AG04450 (cell line): ENCODE data around the gene SAMD4B. TPM values are rescaled to one million over a fixed set of nuclear protein-coding genes. Genes with fewer than 3 reads are reported as not detected.

ENCODE experiments used
- CTCF ChIA-PET: fragments of 300-600, 350-600 bp; formaldehyde crosslinking; extraction: SDS; loops from one replicate; lab custom pipeline; 2022; ENCODE audit warnings: antibody characterized with exemption, inconsistent platforms; lab: Charles Lee
- POLR2A ChIA-PET: fragments of 350-600 bp; formaldehyde crosslinking; extraction: SDS; loops from one replicate; lab custom pipeline; 2021; ENCODE audit warnings: antibody characterized with exemption, inconsistent platforms; lab: Yijun Ruan, JAX
- DNase-seq: peaks from one replicate; pipeline ENCODE4 v3.0.0-alpha.2; 2011; ENCODE audit warnings: low read depth, low spot score
- H3K27ac ChIP-seq: one replicate; pipeline ENCODE4 v1.5.1; 2012; ENCODE audit warnings: low read depth, low read length, control low read depth
- H3K27me3 ChIP-seq: one replicate; pipeline ENCODE4 v1.6.0; 2012; ENCODE audit warnings: low read length; ENCODE audit not compliant: control insufficient read depth, insufficient read depth
- H3K4me3 ChIP-seq: 2 replicates; pipeline ENCODE4 v1.5.1; 2011; ENCODE audit warnings: mild to moderate bottlenecking, low read depth, low read length, control low read depth
- H3K9me3 ChIP-seq: 2 replicates; pipeline ENCODE4 v1.5.1; 2012; ENCODE audit warnings: low read length; ENCODE audit not compliant: control insufficient read depth, insufficient read depth
- polyA plus RNA-seq: library from polyadenylated mRNA; depleted of rRNA; stranded (reverse); fragments of >200 nt; gene quantifications from 2 replicates; pipeline ENCODE4 v1.2.3, GENCODE V29; 2011
- TF ChIP-seq, protein P1 (sequence below): IDR thresholded peaks from 2 replicates; pipeline ENCODE4 v1.5.1; 2011; ENCODE audit warnings: low read depth, low read length, control low read depth, inconsistent platforms

SAMD4B gene
- polyA plus RNA-seq, 1 experiment: 33.4 TPM

DNA sequence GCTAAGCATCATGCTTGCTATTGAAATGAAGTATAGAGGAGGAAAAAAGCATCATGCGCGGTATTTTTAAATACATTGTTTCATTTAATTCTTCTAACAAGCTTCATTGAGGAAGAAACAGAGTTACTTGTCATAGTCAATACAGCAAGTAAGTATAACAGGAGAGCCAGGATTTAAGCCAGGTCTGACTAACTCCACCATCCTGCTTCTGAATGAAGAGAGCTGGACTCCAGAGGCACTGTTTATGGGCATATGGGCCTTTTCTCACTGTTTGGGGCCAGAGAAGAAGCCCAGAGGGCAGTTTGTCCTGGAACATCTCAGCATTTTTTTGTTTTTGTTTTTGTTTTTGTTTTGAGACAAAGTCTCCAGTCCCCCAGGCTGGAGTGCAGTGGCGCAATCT is 7.9 kb downstream of the SAMD4B start:
- no peak overlapping the region for H3K27ac ChIP-seq

GRCh38 chr19:39351537-39352064 is 9.4 kb downstream of the SAMD4B start:
- H3K27ac ChIP-seq: no peak overlapping the region
- TF ChIP-seq, protein P1, sequence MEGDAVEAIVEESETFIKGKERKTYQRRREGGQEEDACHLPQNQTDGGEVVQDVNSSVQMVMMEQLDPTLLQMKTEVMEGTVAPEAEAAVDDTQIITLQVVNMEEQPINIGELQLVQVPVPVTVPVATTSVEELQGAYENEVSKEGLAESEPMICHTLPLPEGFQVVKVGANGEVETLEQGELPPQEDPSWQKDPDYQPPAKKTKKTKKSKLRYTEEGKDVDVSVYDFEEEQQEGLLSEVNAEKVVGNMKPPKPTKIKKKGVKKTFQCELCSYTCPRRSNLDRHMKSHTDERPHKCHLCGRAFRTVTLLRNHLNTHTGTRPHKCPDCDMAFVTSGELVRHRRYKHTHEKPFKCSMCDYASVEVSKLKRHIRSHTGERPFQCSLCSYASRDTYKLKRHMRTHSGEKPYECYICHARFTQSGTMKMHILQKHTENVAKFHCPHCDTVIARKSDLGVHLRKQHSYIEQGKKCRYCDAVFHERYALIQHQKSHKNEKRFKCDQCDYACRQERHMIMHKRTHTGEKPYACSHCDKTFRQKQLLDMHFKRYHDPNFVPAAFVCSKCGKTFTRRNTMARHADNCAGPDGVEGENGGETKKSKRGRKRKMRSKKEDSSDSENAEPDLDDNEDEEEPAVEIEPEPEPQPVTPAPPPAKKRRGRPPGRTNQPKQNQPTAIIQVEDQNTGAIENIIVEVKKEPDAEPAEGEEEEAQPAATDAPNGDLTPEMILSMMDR: no peak
- H3K9me3 ChIP-seq: no peaks in the 10 kb centered on the region; the same call in 1 of the 2 replicates
- H3K4me3 ChIP-seq: no peak overlapping the region
- H3K27me3 ChIP-seq: no peaks in the 10 kb centered on the region
- ChIA-PET POLR2A (interaction anchor here (1.2 kb wide), 1 partner anchor 9 kb away, joined by 3 read pairs; the partner anchor contains the start of gene SAMD4B), CTCF (no interaction called here)
- DNase-seq: no peak

More for the DNA sequence above, 7.9 kb downstream of the SAMD4B start:
- POLR2A ChIA-PET: interaction anchor here (1.2 kb wide), 1 partner anchor 8 kb away, joined by 3 read pairs; the partner anchor contains the start of gene SAMD4B
- H3K9me3 ChIP-seq: no peaks in the 10 kb centered on the region
- CTCF ChIA-PET: interaction anchor here (0.7 to 1.3 kb wide), 3 partner anchors 8 to 228 kb away, joined by 3 to 4 read pairs (median 3); partner anchors contain the start of gene SAMD4B
- no peaks in the 10 kb centered on the region for H3K27me3 ChIP-seq
- DNase-seq: no peak
- TF ChIP-seq, protein P1: no peak
- no peak overlapping the region for H3K4me3 ChIP-seq

- CTCF ChIA-PET: interaction anchor here (0.6 to 3.3 kb wide), 3 partner anchors 10 to 45 kb away, joined by 3 to 17 read pairs (median 4); partner anchors contain the start of gene SAMD4B
- Histone ChIP-seq H3K27ac (no peak overlapping the region), H3K4me3 (no peak overlapping the region), H3K27me3 (no peaks in the 10 kb centered on the region), H3K9me3 (no peaks in the 10 kb centered on the region; the same call in 1 of the 2 replicates)
- POLR2A ChIA-PET: no interaction called here
- no peak for DNase-seq
- TF ChIP-seq, protein P1: no peak
Observed at GRCh38 chr19:39352381-39353255, 10.4 kb downstream of the SAMD4B start.

- Histone ChIP-seq H3K9me3 (no peaks in the 10 kb centered on the region; the same call in 1 of the 2 replicates), H3K27me3 (no peaks in the 10 kb centered on the region), H3K4me3 (no peak overlapping the region), H3K27ac (no peak overlapping the region)
- ChIA-PET CTCF (interaction anchor here (1.6 to 3.3 kb wide), 2 partner anchors 9 to 13 kb away, joined by 5 to 17 read pairs; partner anchors contain the start of gene SAMD4B), POLR2A (no interaction called here)
- TF ChIP-seq, protein P1: no peak
- DNase-seq: no peak
Observed at GRCh38 chr19:39355253-39355652, 13.0 kb downstream of the SAMD4B start.

DNA sequence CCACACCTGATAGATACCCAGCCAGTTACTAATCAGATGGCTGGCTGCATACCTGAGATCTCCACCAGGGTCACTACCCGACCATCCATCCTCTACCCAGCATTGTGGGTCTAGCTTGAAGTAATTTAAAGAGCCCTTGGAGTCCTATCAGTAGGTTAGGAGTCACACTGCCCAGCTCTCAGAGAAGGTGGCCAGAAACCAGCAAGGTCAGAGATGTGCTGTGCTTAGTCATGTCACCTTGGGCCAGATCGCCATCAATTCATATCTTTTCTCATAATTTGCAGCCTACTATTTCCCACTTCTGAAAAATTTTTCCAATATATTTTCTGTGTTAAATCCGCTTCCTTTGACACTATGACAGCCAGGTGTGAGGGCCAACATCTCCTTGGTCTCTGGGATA is 13.9 kb downstream of the SAMD4B start:
- TF ChIP-seq, protein P1: no peak
- no peak overlapping the region for H3K4me3 ChIP-seq
- no peak overlapping the region for H3K27ac ChIP-seq
- ChIA-PET CTCF (interaction anchor here (1.0 kb wide), 1 partner anchor 14 kb away, joined by 4 read pairs; the partner anchor contains the start of gene SAMD4B), POLR2A (no interaction called here)
- DNase-seq: no peak
- no peaks in the 10 kb centered on the region for H3K27me3 ChIP-seq
- no peaks in the 10 kb centered on the region; the same call in 1 of the 2 replicates for H3K9me3 ChIP-seq
